Right lung (tissue), 10 donors: ENCODE results near the gene PCAT7. TPM values are rescaled to one million over a fixed set of nuclear protein-coding genes. Genes with fewer than 3 reads are reported as not detected.
"Not testable (repeated sequence)": the region's sequence is repeated elsewhere in the genome, so short reads cannot be mapped to it uniquely, and the experiment has no call there.

Experiments
- DNase-seq, 2 donors: peaks; one replicate each; pipeline ENCODE4 v3.0.0-alpha.2; 2013
- long read RNA-seq, 8 donors: transcript quantifications; one replicate each; lab custom pipeline, GENCODE V29; 2026
- polyA plus RNA-seq, 5 donors: library from polyadenylated mRNA; unstranded; fragments of 120-200 nt; gene quantifications; one replicate each; pipeline versions ENCODE4 v1.2.1 to v1.2.3, GENCODE V29; 2013; ENCODE audit warnings: inconsistent platforms in 1 of 5, low replicate concordance in 1 of 5; ENCODE audit not compliant: insufficient read length in 5 of 5, insufficient read depth in 1 of 5

Gene PCAT7
- 1 to 10 TPM in 3 of 5 donors, under 1 TPM in 2; 0.46 to 1.1 (median 1.0) TPM for polyA plus RNA-seq
- long read RNA-seq, donor 1, partial matches to known transcripts, result 17 of 39 reads
- long read RNA-seq, donor 1, other reads (novel, unspliced or antisense), result 22 of 39 reads
- long read RNA-seq, donor 2, result 0 reads
- long read RNA-seq, donor 3, partial matches to known transcripts, result 5 of 33 reads
- long read RNA-seq, donor 3, other reads (novel, unspliced or antisense), result 28 of 33 reads
- long read RNA-seq, donor 4, partial matches to known transcripts, result 0 of 12 reads
- long read RNA-seq, donor 4, other reads (novel, unspliced or antisense), result 12 of 12 reads
- long read RNA-seq, donor 5, partial matches to known transcripts, result 6 of 6 reads
- long read RNA-seq, donor 5, other reads (novel, unspliced or antisense), result 0 of 6 reads
- long read RNA-seq, donor 6, result 0 reads
- long read RNA-seq, donor 7, result 0 reads
- long read RNA-seq, donor 8, result 0 reads

GRCh38 chr9:94554439-94555331, at the start of gene PCAT7:
Gene PCAT7 (plus strand): TSS chr9:94555083.
- peak in 1 of 2 donors; percentile 31 for DNase-seq

GRCh38 chr9:94506370-94506769, 48.5 kb upstream of the PCAT7 start:
- DNase-seq, result not testable (repeated sequence)

- no peak for DNase-seq
These were observed 47.2 kb upstream of the PCAT7 start for GRCh38 chr9:94507531-94508258.

GRCh38 chr9:94511134-94511954, 43.5 kb upstream of the PCAT7 start:
- no peak for DNase-seq

- DNase-seq, result no peak
These were observed 43.0 kb upstream of the PCAT7 start for GRCh38 chr9:94511955-94512265.

GRCh38 chr9:94514722-94515121, 40.2 kb upstream of the PCAT7 start:
- no peak for DNase-seq

- no peak for DNase-seq
These were observed 37.6 kb upstream of the PCAT7 start for GRCh38 chr9:94517254-94517653.

GRCh38 chr9:94525396-94526035, 29.4 kb upstream of the PCAT7 start:
- DNase-seq, result no peak

- DNase-seq, result no peak
These were observed 28.6 kb upstream of the PCAT7 start for GRCh38 chr9:94526271-94526670.

- DNase-seq, result no peak
These were observed 27.9 kb upstream of the PCAT7 start for GRCh38 chr9:94526951-94527350.

- no peak for DNase-seq
These were observed 26.0 kb upstream of the PCAT7 start for GRCh38 chr9:94528886-94529285.

- DNase-seq, result no peak
These were observed 21.7 kb upstream of the PCAT7 start for GRCh38 chr9:94533155-94533554.

- DNase-seq, result no peak
These were observed 21.3 kb upstream of the PCAT7 start for GRCh38 chr9:94533601-94534000.

- no peak for DNase-seq
These were observed 20.0 kb upstream of the PCAT7 start for GRCh38 chr9:94534901-94535300.

GRCh38 chr9:94538908-94539307, 16.0 kb upstream of the PCAT7 start:
- DNase-seq, result no peak

GRCh38 chr9:94544335-94544734, 10.5 kb upstream of the PCAT7 start:
- not testable (repeated sequence) for DNase-seq

- no peak for DNase-seq
These were observed 8.9 kb upstream of the PCAT7 start for GRCh38 chr9:94545940-94546339.

GRCh38 chr9:94553029-94553938, 1.6 kb upstream of the PCAT7 start:
- no peak for DNase-seq

- DNase-seq, result no peak
These were observed 825 bp upstream of the PCAT7 start for GRCh38 chr9:94554078-94554438.

GRCh38 chr9:94557376-94557775, 2.5 kb downstream of the PCAT7 start:
- DNase-seq, result no peak
